DND-41 (cell line): ENCODE results near the gene CFHR5.

Experiments used
- ATAC-seq: fragments of 200-7000 bp; cut with Tn5 transposase; 3 replicates; pipeline ENCODE4 v1.9.1; 2021; ENCODE audit warnings: low read depth; ENCODE audit not compliant: insufficient read depth
- DNase-seq: peaks from one replicate; pipeline ENCODE4 v3.0.0-alpha.2; 2020
- H2AFZ ChIP-seq: 2 replicates; pipeline ENCODE4 v1.6.0; 2012; ENCODE audit warnings: low read depth, low read length
- H3K27ac ChIP-seq: 2 replicates; pipeline ENCODE4 v1.5.1; 2012; ENCODE audit warnings: low read length, inconsistent platforms
- H3K27me3 ChIP-seq: fragments of 200-600 bp; sonication (generic); 2 replicates; pipeline ENCODE4 v1.6.0; 2012; ENCODE audit warnings: low read length, mild to moderate bottlenecking, inconsistent platforms; ENCODE audit not compliant: insufficient read depth, poor library complexity
- H3K36me3 ChIP-seq: 2 replicates; pipeline ENCODE4 v1.5.1; 2012; ENCODE audit warnings: low read length, inconsistent platforms; ENCODE audit not compliant: insufficient read depth
- H3K4me1 ChIP-seq: 2 replicates; pipeline ENCODE4 v1.5.1; 2012; ENCODE audit warnings: mild to moderate bottlenecking, low read length; ENCODE audit not compliant: insufficient read depth
- H3K4me2 ChIP-seq: 2 replicates; pipeline ENCODE4 v1.6.0; 2012; ENCODE audit warnings: mild to moderate bottlenecking, moderate library complexity, low read length, inconsistent platforms; ENCODE audit not compliant: insufficient read depth
- H3K4me3 ChIP-seq, 2 experiments: fragments of 200-600 bp in 1 of 2; shearing (Covaris generic) in 1 of 2; 2 replicates each; pipeline ENCODE4 v1.5.1; 2012 to 2016; ENCODE audit warnings: inconsistent platforms in 2 of 2, low read length in 2 of 2, mild to moderate bottlenecking in 2 of 2, low read depth in 1 of 2, moderate library complexity in 1 of 2
- H3K79me2 ChIP-seq: 2 replicates; pipeline ENCODE4 v1.6.0; 2012; ENCODE audit warnings: low read length, inconsistent platforms; ENCODE audit not compliant: insufficient read depth
- H3K9ac ChIP-seq: 2 replicates; pipeline ENCODE4 v1.6.0; 2012; ENCODE audit warnings: low read depth, mild to moderate bottlenecking, inconsistent platforms, low read length, moderate library complexity
- H3K9me3 ChIP-seq: 2 replicates; pipeline ENCODE4 v1.5.1; 2012; ENCODE audit warnings: low read length, moderate library complexity, mild to moderate bottlenecking, inconsistent platforms; ENCODE audit not compliant: insufficient read depth, severe bottlenecking
- H4K20me1 ChIP-seq: 2 replicates; pipeline ENCODE4 v1.6.0; 2012; ENCODE audit warnings: low read length; ENCODE audit not compliant: insufficient read depth
- EZH2 ChIP-seq: IDR thresholded peaks from 3 replicates; pipeline ENCODE4 v1.6.1; 2012; ENCODE audit warnings: borderline replicate concordance, low read depth, mild to moderate bottlenecking, moderate library complexity, low read length, inconsistent platforms; ENCODE audit not compliant: severe bottlenecking
- TF ChIP-seq, protein P1 (sequence below): IDR thresholded peaks from 2 replicates; pipeline ENCODE4 v1.5.1; 2012; ENCODE audit warnings: borderline replicate concordance, low read length, moderate library complexity, mild to moderate bottlenecking; ENCODE audit not compliant: poor library complexity, severe bottlenecking; ENCODE audit errors: extremely low read depth

Gene CFHR5

DNA sequence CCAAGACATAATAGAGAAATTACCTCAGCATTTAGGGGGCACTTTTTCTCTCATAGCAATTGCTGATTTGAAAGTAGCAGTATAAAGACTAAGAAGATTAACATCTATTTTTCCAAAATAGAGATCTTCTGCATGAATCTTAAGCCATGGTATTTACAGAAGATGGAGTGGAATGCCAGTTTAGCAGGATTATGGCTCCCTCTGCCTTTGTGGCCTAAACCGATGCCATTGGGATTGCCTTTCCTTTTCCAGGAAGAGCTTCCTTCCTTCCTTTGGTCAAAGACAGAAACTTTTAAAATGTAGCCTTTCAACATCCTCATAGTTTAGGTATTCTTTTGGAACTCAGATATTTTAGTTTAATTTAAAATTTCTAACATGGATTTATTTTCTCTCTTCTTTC lies 39.4 kb downstream of the CFHR5 start:
- no peak for DNase-seq
- Histone ChIP-seq H3K9me3 (no peaks in the 10 kb centered on the region), H3K4me2 (no peak overlapping the region), H2AFZ (no peak overlapping the region), H3K9ac (no peak overlapping the region), H3K27me3 (no peaks in the 10 kb centered on the region), H3K4me3 (no peak overlapping the region), H3K36me3 (no peaks in the 10 kb centered on the region), H4K20me1 (no peaks in the 10 kb centered on the region), H3K4me1 (no peaks in the 10 kb centered on the region), H3K79me2 (no peaks in the 10 kb centered on the region), H3K27ac (no peak overlapping the region)
- ATAC-seq, result no peak
- TF ChIP-seq, protein P1, sequence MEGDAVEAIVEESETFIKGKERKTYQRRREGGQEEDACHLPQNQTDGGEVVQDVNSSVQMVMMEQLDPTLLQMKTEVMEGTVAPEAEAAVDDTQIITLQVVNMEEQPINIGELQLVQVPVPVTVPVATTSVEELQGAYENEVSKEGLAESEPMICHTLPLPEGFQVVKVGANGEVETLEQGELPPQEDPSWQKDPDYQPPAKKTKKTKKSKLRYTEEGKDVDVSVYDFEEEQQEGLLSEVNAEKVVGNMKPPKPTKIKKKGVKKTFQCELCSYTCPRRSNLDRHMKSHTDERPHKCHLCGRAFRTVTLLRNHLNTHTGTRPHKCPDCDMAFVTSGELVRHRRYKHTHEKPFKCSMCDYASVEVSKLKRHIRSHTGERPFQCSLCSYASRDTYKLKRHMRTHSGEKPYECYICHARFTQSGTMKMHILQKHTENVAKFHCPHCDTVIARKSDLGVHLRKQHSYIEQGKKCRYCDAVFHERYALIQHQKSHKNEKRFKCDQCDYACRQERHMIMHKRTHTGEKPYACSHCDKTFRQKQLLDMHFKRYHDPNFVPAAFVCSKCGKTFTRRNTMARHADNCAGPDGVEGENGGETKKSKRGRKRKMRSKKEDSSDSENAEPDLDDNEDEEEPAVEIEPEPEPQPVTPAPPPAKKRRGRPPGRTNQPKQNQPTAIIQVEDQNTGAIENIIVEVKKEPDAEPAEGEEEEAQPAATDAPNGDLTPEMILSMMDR, result no peak
- no peak for TF ChIP-seq EZH2

DNA sequence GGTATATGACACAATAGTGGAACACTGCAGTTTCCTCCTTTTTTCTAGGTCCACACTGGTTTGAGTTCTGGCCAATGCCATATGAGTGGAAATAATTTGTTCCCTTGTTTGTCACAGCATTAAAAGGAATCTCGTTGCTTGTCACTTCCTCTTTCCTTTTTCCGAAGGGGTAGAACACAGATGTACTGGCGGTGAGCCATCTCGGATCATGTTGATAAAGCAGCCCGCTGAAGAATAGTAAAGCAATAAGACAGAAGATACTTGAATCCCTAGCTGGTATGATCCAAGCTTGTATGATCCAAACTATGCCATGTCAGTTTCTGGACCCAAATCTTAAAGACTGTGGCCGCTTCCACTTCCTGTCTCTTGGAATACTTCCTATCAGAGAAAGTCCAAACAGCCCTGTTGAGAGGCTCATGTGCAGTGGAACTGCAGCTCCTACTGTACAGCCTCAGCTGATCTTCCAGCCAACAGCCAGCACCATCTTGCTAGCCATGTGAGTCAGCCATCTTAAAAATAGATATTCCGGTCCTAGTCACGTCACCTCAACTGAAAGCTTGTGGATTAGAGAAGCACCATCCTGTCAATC lies 40.3 kb downstream of the CFHR5 start:
- Histone ChIP-seq H3K9me3 (no peaks in the 10 kb centered on the region), H3K27me3 (no peaks in the 10 kb centered on the region), H2AFZ (no peak overlapping the region), H3K4me1 (no peaks in the 10 kb centered on the region), H3K4me3 (no peak overlapping the region), H3K79me2 (no peaks in the 10 kb centered on the region), H3K9ac (no peak overlapping the region), H3K4me2 (no peak overlapping the region), H3K27ac (no peak overlapping the region), H3K36me3 (no peaks in the 10 kb centered on the region), H4K20me1 (no peaks in the 10 kb centered on the region)
- TF ChIP-seq, protein P1, result no peak
- no peak for TF ChIP-seq EZH2
- no peak for ATAC-seq
- no peak for DNase-seq

DNA sequence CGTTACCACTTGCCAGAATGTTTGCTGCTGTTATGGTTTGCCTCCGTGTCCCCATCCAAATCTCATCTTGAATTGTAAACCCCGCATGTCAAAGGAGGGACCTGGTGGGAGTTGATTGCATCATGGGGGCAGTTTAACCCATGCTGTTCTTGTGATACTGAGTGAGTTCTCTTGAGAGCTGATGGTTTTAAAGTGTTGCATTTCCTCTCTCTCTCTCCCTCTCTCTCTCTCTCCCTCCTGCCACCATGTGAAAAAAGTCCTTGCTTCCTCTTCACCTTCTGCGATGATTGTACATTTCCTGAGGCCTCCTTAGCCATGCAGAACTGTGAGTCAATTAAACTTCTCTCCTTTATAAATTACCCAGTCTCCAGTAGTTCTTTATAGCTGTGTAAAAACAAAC lies 44.4 kb downstream of the CFHR5 start:
- H3K27me3 ChIP-seq, result no peaks in the 10 kb centered on the region
- no peak overlapping the region for H2AFZ ChIP-seq
- H3K4me2 ChIP-seq, result no peak overlapping the region
- DNase-seq (no peak), ATAC-seq (no peak)
- no peaks in the 10 kb centered on the region for H3K36me3 ChIP-seq
- no peak overlapping the region for H3K27ac ChIP-seq
- H3K79me2 ChIP-seq, result no peaks in the 10 kb centered on the region
- H3K4me1 ChIP-seq, result no peaks in the 10 kb centered on the region
- H3K9ac ChIP-seq, result no peak overlapping the region
- H3K9me3 ChIP-seq, result no peaks in the 10 kb centered on the region
- no peaks in the 10 kb centered on the region for H4K20me1 ChIP-seq
- no peak overlapping the region for H3K4me3 ChIP-seq
- TF ChIP-seq EZH2, result no peak
- TF ChIP-seq, protein P1, result no peak

DNA sequence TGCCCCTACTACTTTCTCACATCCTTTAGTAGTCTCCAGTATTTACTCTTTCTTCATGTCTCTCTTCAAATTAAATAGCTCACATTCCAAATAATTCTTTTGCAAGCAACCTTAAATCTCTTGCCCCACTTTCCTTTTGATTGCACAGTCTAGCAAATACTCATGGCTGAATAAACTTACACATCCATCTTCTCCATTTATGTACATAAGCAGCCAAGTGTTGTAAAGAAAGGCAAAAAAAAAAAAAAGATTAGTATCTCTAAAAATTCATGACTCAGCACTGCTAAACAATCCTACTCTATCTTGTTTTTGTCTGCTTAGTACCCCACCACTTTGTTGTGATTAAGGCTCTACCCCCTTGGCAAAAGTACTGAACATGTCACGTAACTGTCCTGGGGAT lies 47.1 kb downstream of the CFHR5 start:
- Histone ChIP-seq H3K36me3 (no peaks in the 10 kb centered on the region), H3K4me3 (no peak overlapping the region), H3K27ac (no peak overlapping the region), H3K4me1 (no peaks in the 10 kb centered on the region), H3K79me2 (no peaks in the 10 kb centered on the region), H3K27me3 (no peaks in the 10 kb centered on the region), H3K4me2 (no peak overlapping the region), H4K20me1 (no peaks in the 10 kb centered on the region), H2AFZ (no peak overlapping the region), H3K9me3 (no peaks in the 10 kb centered on the region), H3K9ac (no peak overlapping the region)
- no peak for TF ChIP-seq EZH2
- TF ChIP-seq, protein P1, result no peak
- ATAC-seq (no peak), DNase-seq (no peak)
